Stimulated activated naive B cell treated with anti-CD40 and anti-IgM and Interleukin-4, amounts not matched to agents 10 μg/mL and 1 μg/mL and 100 μg/mL, for 72 hours (primary cell): Measurements from ENCODE around the gene SLC5A1.

Experiments
- ATAC-seq, 2 donors: fragments of 150-1000 bp; cut with Tn5 transposase; replicated peaks; 2 replicates each; pipeline ENCODE4 v1.10.0; 2021; ENCODE audit warnings: moderate library complexity in 1 of 2
- DNase-seq: peaks from one replicate; pipeline ENCODE4 v3.0.0; 2021
- H3K27ac Mint-ChIP-seq: one replicate; pipeline ENCODE4 v1.8.0; 2022; ENCODE audit warnings: mild to moderate bottlenecking, mixed read lengths
- H3K27me3 Mint-ChIP-seq, 2 donors: one replicate each; pipeline ENCODE4 v1.8.0; 2022; ENCODE audit warnings: mixed read lengths in 2 of 2
- H3K36me3 Mint-ChIP-seq, 2 donors: one replicate each; pipeline ENCODE4 v1.8.0; 2022; ENCODE audit warnings: mixed read lengths in 2 of 2, mild to moderate bottlenecking in 1 of 2
- H3K4me1 Mint-ChIP-seq, 2 donors: one replicate each; pipeline ENCODE4 v1.8.0; 2022; ENCODE audit warnings: mixed read lengths in 2 of 2, mild to moderate bottlenecking in 1 of 2
- H3K4me3 Mint-ChIP-seq, 2 donors: one replicate each; pipeline ENCODE4 v1.8.0; 2022; ENCODE audit warnings: mild to moderate bottlenecking in 2 of 2, mixed read lengths in 2 of 2, moderate library complexity in 1 of 2
- H3K9me3 Mint-ChIP-seq, 2 donors: one replicate each; pipeline ENCODE4 v1.8.0; 2022; ENCODE audit warnings: mixed read lengths in 2 of 2, mild to moderate bottlenecking in 1 of 2

The SLC5A1 gene

DNA sequence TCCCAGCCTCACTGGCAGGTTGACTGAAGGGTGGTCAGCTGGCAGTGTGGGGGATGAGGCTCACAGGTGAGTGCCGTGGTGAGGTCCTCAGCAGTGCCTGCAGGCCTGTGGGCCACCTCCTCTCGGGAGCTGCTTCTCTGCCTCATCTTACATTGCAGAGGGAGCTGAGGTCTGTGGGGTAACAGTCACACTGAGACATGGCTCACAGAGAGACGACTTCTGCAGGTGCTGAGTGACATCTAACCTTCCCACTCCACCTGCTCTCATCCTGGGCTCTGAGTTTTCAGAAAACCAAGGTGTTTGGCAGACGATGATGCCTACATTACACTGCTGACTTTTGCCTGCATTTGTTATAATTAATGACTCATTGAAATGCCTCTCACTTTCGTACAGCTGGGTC is 8.8 kb upstream of the SLC5A1 start:
- Mint-ChIP-seq H3K9me3 (no peaks in the 10 kb centered on the region), H3K36me3 (no peaks in the 10 kb centered on the region), H3K27me3 (peaks cover 18 to 33% of the 10 kb centered on the region in 2 donors), H3K27ac (no peak overlapping the region), H3K4me3 (no peak overlapping the region), H3K4me1 (no peaks in the 10 kb centered on the region)
- DNase-seq: no peak
- no peak for ATAC-seq

GRCh38 chr22:32037236-32037635 is 5.8 kb upstream of the SLC5A1 start:
- no peak overlapping the region for H3K4me3 Mint-ChIP-seq
- no peak overlapping the region for H3K27ac Mint-ChIP-seq
- no peaks in the 10 kb centered on the region for H3K36me3 Mint-ChIP-seq
- H3K27me3 Mint-ChIP-seq: peaks cover 24 to 40% of the 10 kb centered on the region in 2 donors
- DNase-seq (no peak), ATAC-seq (no peak)
- H3K9me3 Mint-ChIP-seq: no peaks in the 10 kb centered on the region
- no peaks in the 10 kb centered on the region for H3K4me1 Mint-ChIP-seq

GRCh38 chr22:32040324-32040904 is 2.6 kb upstream of the SLC5A1 start:
- Mint-ChIP-seq H3K27ac (no peak overlapping the region), H3K36me3 (no peaks in the 10 kb centered on the region), H3K9me3 (no peaks in the 10 kb centered on the region), H3K4me3 (no peak overlapping the region), H3K27me3 (peaks cover 36 to 54% of the 10 kb centered on the region in 2 donors), H3K4me1 (no peaks in the 10 kb centered on the region)
- ATAC-seq: no peak
- DNase-seq: no peak

GRCh38 chr22:32043391-32043790 is 330 bp downstream of the SLC5A1 start:
- H3K4me3 Mint-ChIP-seq: no peak overlapping the region
- ATAC-seq: no peak
- H3K9me3 Mint-ChIP-seq: no peaks in the 10 kb centered on the region

GRCh38 chr22:32044477-32044876 is 1.4 kb downstream of the SLC5A1 start:
- no peak for ATAC-seq
- no peaks in the 10 kb centered on the region for H3K4me1 Mint-ChIP-seq
- peaks cover 36 to 56% of the 10 kb centered on the region in 2 donors for H3K27me3 Mint-ChIP-seq

More at GRCh38 chr22:32043391-32043790, 330 bp downstream of the SLC5A1 start:
- Mint-ChIP-seq H3K4me1 (no peaks in the 10 kb centered on the region), H3K27me3 (peaks cover 41 to 61% of the 10 kb centered on the region in 2 donors), H3K36me3 (no peaks in the 10 kb centered on the region), H3K27ac (no peak overlapping the region)
- no peak for DNase-seq

GRCh38 chr22:32044913-32045312 is 1.9 kb downstream of the SLC5A1 start:
- DNase-seq (no peak), ATAC-seq (no peak)
- H3K27me3 Mint-ChIP-seq: peaks cover 37 to 54% of the 10 kb centered on the region in 2 donors
- H3K4me3 Mint-ChIP-seq: no peak overlapping the region
- H3K4me1 Mint-ChIP-seq: no peaks in the 10 kb centered on the region
- no peak overlapping the region for H3K27ac Mint-ChIP-seq
- no peaks in the 10 kb centered on the region for H3K36me3 Mint-ChIP-seq
- H3K9me3 Mint-ChIP-seq: no peaks in the 10 kb centered on the region

More at GRCh38 chr22:32044477-32044876, 1.4 kb downstream of the SLC5A1 start:
- Mint-ChIP-seq H3K27ac (no peak overlapping the region), H3K9me3 (no peaks in the 10 kb centered on the region), H3K4me3 (no peak overlapping the region), H3K36me3 (no peaks in the 10 kb centered on the region)
- no peak for DNase-seq

DNA sequence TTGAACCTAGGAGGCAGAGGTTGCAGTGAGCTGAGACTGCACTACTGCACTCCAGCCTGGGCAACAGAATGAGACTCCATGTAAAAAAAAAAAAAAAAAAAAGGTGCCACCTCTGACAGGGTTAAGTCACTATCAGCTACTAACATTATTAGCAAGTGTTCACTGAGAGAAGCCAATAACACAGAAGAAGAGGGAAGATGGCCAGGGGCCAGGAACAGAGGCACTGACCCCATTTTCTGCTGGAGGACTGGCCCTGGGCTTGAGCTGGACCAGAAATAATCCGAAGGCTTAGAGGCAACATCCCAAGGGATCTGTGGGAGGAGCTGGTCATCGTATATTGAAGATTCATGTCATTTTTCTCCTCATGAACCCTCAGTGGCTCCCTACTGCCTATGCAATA is 5.0 kb downstream of the SLC5A1 start:
- H3K36me3 Mint-ChIP-seq: no peaks in the 10 kb centered on the region
- H3K9me3 Mint-ChIP-seq: no peaks in the 10 kb centered on the region
- DNase-seq (no peak), ATAC-seq (no peak)
- no peak overlapping the region for H3K27ac Mint-ChIP-seq
- H3K4me1 Mint-ChIP-seq: no peaks in the 10 kb centered on the region
- H3K4me3 Mint-ChIP-seq: no peak overlapping the region
- peaks cover 32 to 44% of the 10 kb centered on the region in 2 donors for H3K27me3 Mint-ChIP-seq

DNA sequence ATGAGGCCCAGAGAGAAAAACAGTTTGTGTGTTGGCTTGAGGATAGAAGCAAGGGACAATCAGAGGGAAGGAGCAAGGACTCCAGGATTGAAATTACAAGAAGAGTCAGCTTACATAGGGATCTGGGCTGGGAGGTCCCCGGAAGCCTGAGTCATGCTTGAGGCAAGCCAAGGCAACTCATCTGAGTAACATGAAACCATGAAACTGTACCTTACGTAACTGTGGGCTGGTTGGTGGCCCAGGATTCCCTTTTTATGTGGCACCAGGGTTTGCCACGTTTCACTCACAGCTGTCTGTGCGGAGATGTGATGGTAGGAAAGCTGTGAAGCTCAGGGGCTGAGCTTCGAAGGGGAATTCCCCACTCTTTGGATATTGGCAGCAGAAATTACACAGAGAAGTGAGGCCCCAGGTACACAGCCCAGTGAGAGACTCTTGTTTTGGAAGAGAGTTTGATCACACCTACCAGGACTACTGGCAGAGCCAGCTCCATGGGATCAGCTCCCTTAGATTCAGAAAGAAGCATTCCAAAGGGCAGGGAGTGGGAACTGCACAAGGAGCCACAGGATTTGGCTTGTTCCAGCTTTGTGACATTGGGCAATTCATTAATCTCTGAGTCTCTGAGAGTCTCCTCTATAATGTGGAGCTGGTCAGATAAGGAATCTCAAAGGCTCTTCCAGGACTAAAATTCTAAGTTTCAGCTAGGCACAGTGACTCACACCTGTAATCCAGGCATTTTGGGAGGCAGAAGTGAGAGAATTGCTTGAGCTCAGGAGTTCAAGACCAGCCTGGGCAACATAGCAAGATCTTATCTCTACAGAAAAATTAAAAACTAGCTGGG is 7.8 kb downstream of the SLC5A1 start:
- Mint-ChIP-seq H3K4me3 (no peak overlapping the region), H3K4me1 (no peaks in the 10 kb centered on the region), H3K27ac (no peak overlapping the region), H3K36me3 (no peaks in the 10 kb centered on the region), H3K9me3 (no peaks in the 10 kb centered on the region), H3K27me3 (peaks cover 27 to 31% of the 10 kb centered on the region in 2 donors)
- DNase-seq (no peak), ATAC-seq (no peak)

DNA sequence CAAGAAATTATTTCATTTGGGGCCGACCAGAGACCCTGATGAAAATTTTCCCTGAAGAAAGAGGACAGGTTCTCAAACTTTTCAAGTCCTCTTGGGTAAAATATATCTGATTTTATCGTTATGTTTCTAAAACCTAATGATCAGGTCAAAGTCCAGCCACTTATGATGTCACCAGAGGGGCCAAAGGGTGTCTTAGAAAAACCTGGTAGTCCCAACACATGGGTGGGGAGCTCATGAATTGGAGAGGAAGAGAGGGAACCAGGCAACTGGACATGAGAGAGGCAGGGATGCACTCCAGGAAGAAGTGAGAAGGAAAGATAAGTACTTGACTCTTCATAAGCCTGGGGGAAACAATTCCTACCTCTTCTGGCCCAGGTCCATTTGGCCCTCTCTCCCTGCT is 9.2 kb downstream of the SLC5A1 start:
- Mint-ChIP-seq H3K27me3 (peaks cover 19 to 26% of the 10 kb centered on the region in 2 donors), H3K27ac (no peak overlapping the region)

GRCh38 chr22:32052936-32053791 is 10.1 kb downstream of the SLC5A1 start:
- peaks cover 17 to 24% of the 10 kb centered on the region in 2 donors for H3K27me3 Mint-ChIP-seq
- no peak overlapping the region for H3K4me3 Mint-ChIP-seq
- ATAC-seq: no peak
- no peaks in the 10 kb centered on the region for H3K36me3 Mint-ChIP-seq
- H3K9me3 Mint-ChIP-seq: no peaks in the 10 kb centered on the region
- DNase-seq: no peak
- no peak overlapping the region for H3K27ac Mint-ChIP-seq
- no peaks in the 10 kb centered on the region for H3K4me1 Mint-ChIP-seq

More for the DNA sequence above, 9.2 kb downstream of the SLC5A1 start:
- no peaks in the 10 kb centered on the region for H3K9me3 Mint-ChIP-seq
- no peaks in the 10 kb centered on the region for H3K4me1 Mint-ChIP-seq
- no peak for ATAC-seq
- no peak overlapping the region for H3K4me3 Mint-ChIP-seq
- H3K36me3 Mint-ChIP-seq: no peaks in the 10 kb centered on the region
- no peak for DNase-seq

DNA sequence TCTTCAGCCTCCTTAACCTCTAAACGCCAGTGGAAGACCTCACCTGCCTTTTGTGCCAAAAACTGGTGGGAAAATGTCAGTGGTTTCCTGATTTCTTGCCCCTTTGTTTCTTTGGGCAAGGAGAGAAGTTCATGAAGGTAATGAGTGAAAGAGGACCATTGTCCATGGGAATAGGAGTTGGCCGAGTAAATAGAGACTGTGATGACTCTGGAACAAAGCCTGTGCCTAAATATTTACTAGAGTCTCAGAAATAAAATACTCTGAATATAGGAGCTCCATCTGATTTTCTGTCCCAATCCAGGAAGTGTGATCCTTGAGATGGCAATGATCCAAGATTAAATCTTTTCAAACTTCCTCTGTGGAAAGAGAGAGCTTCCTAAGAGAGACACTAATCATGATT is 12.0 kb downstream of the SLC5A1 start:
- no peak for DNase-seq
- no peak overlapping the region for H3K4me3 Mint-ChIP-seq
- H3K27me3 Mint-ChIP-seq: peaks cover 17 to 23% of the 10 kb centered on the region in 2 donors
- no peaks in the 10 kb centered on the region for H3K9me3 Mint-ChIP-seq
- H3K27ac Mint-ChIP-seq: no peak overlapping the region
- no peak for ATAC-seq
- H3K36me3 Mint-ChIP-seq: no peaks in the 10 kb centered on the region
- no peaks in the 10 kb centered on the region for H3K4me1 Mint-ChIP-seq

DNA sequence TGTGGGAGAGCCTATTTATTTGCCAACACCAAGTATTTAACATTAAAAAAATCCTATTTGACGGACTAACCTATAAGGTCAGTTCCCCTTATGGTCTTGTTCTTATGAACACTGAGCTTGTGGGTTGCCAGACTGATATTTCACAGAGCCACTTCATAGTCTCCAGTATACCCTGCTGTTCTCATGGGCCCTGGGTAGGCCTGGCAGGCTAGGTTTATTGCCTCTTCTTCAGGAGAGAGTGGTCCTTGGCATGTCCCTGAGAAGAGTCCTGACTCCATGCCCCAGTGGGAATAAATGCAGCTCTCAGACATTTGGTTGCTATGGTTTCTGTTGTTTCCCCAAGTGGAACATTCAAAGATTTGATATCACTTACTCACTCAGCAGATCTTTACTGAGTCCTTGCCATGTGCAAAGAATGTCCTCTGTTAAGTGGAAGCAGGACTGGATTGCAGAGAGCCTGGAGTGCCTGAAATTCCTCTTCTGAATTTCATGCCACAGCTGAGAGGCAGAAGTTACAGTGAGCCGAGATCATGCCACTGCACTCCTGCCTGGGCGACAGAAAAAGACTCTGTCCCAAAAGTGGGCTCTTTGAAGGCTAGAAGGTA is 15.7 kb downstream of the SLC5A1 start:
- no peaks in the 10 kb centered on the region for H3K36me3 Mint-ChIP-seq
- no peaks in the 10 kb centered on the region for H3K4me1 Mint-ChIP-seq
- peaks cover 3 to 4% of the 10 kb centered on the region in 2 donors for H3K9me3 Mint-ChIP-seq
- H3K27me3 Mint-ChIP-seq: peaks cover 14 to 21% of the 10 kb centered on the region in 2 donors
- ATAC-seq (no peak), DNase-seq (no peak)
- no peak overlapping the region for H3K4me3 Mint-ChIP-seq
- no peak overlapping the region for H3K27ac Mint-ChIP-seq

GRCh38 chr22:32059426-32059825 is 16.4 kb downstream of the SLC5A1 start:
- Mint-ChIP-seq H3K27me3 (peaks cover 15 to 18% of the 10 kb centered on the region in 2 donors), H3K27ac (no peak overlapping the region), H3K4me3 (no peak overlapping the region), H3K36me3 (no peaks in the 10 kb centered on the region), H3K9me3 (peaks cover 3 to 4% of the 10 kb centered on the region in 2 donors), H3K4me1 (no peaks in the 10 kb centered on the region)
- DNase-seq: no peak
- no peak for ATAC-seq

- peaks cover 26 to 31% of the 10 kb centered on the region in 2 donors for H3K27me3 Mint-ChIP-seq
- no peak for ATAC-seq
Measured at GRCh38 chr22:32063701-32064100, 20.6 kb downstream of the SLC5A1 start.

More at GRCh38 chr22:32063701-32064100, 20.6 kb downstream of the SLC5A1 start:
- Mint-ChIP-seq H3K27ac (no peak overlapping the region), H3K9me3 (peaks cover 3 to 4% of the 10 kb centered on the region in 2 donors), H3K36me3 (no peaks in the 10 kb centered on the region), H3K4me3 (no peak overlapping the region), H3K4me1 (no peaks in the 10 kb centered on the region)
- no peak for DNase-seq
